Measurements from ENCODE around the gene FARSA.
A peak's percentile ranks its signal among the peaks of the same experiment; 100 is the strongest.

The FARSA gene

DNA sequence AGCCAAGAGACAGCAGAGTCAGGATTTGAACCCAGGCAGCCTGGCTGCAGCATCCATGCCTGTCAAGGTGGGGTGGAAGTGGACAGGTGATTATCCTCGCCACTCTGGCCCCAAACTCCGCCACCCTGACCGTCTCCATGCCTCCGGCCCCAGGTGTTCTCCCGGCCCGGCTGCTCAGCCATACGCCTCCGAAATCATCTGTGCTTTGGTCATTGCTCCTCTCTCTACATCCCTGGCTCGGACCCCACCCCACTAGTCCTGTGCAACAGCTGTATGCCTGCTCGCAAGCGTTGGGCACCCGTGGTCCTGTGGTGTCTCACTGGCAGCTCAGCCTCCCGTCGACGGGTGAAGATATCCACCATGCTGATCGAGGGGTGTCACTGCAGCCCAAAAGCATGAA, 39.7 kb upstream of the FARSA start:
- no peak for DNase-seq (ENCODE audit: low read depth)
- TF ChIP-seq, protein P1, sequence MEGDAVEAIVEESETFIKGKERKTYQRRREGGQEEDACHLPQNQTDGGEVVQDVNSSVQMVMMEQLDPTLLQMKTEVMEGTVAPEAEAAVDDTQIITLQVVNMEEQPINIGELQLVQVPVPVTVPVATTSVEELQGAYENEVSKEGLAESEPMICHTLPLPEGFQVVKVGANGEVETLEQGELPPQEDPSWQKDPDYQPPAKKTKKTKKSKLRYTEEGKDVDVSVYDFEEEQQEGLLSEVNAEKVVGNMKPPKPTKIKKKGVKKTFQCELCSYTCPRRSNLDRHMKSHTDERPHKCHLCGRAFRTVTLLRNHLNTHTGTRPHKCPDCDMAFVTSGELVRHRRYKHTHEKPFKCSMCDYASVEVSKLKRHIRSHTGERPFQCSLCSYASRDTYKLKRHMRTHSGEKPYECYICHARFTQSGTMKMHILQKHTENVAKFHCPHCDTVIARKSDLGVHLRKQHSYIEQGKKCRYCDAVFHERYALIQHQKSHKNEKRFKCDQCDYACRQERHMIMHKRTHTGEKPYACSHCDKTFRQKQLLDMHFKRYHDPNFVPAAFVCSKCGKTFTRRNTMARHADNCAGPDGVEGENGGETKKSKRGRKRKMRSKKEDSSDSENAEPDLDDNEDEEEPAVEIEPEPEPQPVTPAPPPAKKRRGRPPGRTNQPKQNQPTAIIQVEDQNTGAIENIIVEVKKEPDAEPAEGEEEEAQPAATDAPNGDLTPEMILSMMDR (IDR thresholded peaks at IDR 0.05; ENCODE audit: insufficient read depth, low read depth, low read length, missing control alignments): no peak
- H3K4me3 ChIP-seq (ENCODE audit: low read depth, low read length): no peak overlapping the region

DNA sequence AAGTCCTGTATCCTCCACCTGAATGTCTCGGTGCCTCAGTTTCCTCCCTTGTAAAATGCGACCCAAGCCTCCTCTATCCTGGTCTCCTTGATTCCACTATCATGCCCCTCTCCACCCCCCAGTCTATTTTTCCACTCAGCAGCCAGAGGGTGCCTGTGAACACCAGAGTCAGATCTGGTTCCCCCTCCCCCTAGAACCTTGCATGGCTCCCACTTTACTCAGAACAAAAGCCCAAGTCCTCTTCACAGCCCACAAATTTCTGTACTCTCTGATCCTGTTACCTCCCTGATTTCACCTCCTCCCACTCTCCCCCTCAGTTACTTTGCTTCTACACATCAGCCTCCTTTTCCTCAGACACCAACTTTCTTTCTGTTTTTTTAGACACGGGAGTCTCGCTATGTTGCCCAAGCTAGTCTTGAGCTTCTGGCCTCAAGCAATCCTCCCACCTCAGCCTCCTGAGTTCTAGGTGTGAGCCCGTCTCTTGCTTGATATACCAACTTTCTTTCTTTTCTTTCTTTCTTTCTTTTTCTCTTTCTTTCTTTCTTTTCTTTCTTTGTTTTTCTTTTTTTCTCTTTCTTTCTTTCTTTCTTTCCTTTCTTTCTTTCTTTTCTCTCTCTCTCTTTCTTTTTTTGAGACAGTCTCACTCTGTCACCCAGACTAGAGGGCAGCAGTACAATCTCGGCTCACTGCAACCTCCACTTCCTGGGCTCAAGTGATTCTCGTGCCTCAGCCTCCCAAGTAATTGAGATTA, 36.7 kb upstream of the FARSA start:
- no peak overlapping the region for H3K4me3 ChIP-seq (ENCODE audit: low read depth, low read length)
- DNase-seq (ENCODE audit: low read depth): no peak
- TF ChIP-seq, protein P1 (IDR thresholded peaks at IDR 0.05; ENCODE audit: insufficient read depth, low read depth, low read length, missing control alignments): no peak

DNA sequence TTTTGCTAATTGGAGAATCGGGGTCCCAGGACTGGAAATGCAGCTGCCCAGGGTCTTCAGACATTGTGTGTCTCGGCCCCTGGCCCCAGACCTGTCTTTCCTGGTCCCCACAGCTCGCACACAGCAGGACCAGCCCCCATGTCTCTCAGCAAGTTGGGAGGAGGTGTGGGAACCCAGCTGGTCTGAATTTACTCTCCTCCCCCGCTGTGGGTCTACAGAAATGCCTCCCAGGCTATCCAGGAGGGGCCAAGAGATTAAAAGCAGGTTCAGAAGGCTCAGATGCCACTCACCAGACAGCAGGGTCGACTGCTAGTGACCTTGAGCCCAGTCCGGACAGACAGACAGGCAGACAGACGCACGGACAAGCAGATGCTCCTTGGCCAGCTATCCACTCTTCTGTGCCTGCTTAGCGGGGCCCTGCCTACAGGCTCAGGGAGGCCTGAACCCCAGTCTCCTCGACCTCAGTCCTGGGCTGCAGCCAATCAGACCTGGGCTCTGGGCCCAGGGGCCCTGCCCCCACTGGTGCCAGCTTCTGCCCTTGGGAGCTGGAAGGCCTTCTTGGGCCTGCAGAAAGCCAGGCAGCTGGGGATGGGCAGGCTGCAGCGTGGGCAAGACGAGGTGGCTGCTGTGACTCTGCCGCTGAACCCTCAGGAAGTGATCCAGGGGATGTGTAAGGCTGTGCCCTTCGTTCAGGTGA, 35.9 kb upstream of the FARSA start, which contains the start of gene DAND5:
TSS of gene DAND5 (plus strand) at position 285 of the 697 bp plus-strand sequence. CDS start at position 370, 85 bp downstream.
- no peak within 1 kb of the TSS for H3K4me3 ChIP-seq (ENCODE audit: low read depth, low read length)
- TF ChIP-seq, protein P1 (IDR thresholded peaks at IDR 0.05; ENCODE audit: insufficient read depth, low read depth, low read length, missing control alignments): no peak
- no peak for DNase-seq (ENCODE audit: low read depth)

DNA sequence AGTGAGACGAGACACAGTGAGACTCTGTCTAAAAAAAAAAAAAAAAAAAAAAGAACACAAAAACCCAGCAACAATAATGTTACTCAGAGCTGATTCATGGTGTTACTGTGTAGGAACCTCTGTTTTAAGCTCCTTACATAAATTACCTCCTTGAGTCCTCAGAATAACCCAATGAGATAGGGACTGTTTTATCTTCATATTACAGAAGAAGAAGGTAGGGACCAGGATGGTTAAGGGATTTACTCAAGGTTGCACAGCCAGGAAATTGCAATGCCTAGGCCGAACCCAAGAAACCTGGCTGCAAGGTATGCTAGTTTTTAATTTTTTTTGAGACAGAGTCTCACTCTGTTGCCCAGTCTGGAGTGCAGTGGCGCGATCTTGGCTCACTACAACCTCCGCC, 34.4 kb upstream of the FARSA start:
- DNase-seq (ENCODE audit: low read depth): no peak
- H3K4me3 ChIP-seq (ENCODE audit: low read depth, low read length): no peak overlapping the region
- TF ChIP-seq, protein P1 (IDR thresholded peaks at IDR 0.05; ENCODE audit: insufficient read depth, low read depth, low read length, missing control alignments): no peak

DNA sequence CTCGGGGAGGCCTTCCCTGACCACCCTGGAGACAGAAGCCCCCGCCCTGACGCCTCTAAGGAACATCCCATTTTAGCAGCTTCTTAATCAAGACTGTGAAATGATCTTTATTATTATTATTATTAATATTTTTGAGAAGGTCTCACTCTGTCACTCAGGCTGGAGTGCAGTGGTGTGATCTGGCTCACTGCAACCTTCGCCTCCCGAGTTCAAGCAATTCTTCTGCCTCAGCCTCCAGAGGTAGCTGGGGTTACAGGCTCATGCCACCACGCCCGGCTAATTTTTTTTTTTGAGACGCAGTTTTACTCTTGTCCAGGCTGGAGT, 32.3 kb upstream of the FARSA start:
- no peak for DNase-seq (ENCODE audit: low read depth)
- TF ChIP-seq, protein P1 (IDR thresholded peaks at IDR 0.05; ENCODE audit: insufficient read depth, low read depth, low read length, missing control alignments): no peak
- no peak overlapping the region for H3K4me3 ChIP-seq (ENCODE audit: low read depth, low read length)

DNA sequence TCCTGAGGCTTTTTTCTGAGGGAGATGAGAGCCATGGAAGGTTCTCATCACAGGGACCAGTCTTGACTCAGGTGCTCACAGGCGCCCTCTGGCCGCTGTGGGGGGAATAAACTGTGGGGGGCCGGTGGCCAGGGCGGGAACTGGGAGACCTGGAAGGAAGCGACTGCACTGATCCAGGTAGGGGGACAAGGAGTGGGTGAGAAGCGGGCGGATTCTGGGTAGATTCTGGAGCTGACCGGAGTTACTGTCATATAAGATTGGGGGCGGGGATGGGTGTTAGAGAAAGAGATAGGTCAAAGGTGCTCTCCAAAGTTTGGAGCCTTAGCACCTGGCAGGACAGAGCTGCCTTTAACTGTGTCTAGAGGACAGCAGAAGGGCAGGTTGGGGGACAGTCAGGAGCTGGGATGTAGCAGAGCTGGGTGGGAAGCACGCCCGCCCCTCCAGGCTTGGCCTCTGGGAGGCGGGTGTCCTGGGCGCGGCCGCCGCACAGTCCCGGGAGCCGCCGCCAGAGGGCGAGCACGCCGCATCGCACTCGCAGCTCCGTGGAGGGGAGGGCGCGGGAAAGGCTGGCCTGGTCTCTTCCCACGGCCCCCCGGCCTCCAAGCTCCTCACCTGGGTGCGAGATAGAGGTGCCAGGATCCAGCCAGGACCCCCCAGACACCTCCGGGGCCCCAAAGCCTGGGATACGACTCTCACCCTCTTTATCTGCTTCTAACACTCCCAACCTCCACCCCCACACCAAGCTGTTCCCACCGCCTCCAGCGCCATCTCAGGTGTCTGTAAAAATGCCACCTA, 31.7 kb upstream of the FARSA start:
- peak; percentile 83 for DNase-seq (ENCODE audit: low read depth)
- TF ChIP-seq, protein P1 (IDR thresholded peaks at IDR 0.05; ENCODE audit: insufficient read depth, low read depth, low read length, missing control alignments): peak; percentile 99
- H3K4me3 ChIP-seq (ENCODE audit: low read depth, low read length): peak overlapping the region; percentile 34

All from GM12865 (cell line).